H9 (cell line): Measurements from ENCODE around the gene BOLA3. TPM values are rescaled to one million over a fixed set of nuclear protein-coding genes. Genes with fewer than 3 reads are reported as not detected.

ENCODE experiments used
- DNase-seq: peaks from one replicate; pipeline ENCODE4 v3.0.0-alpha.2; 2017
- H2AFZ ChIP-seq: one replicate; pipeline ENCODE4 v1.6.1; 2013; ENCODE audit warnings: mild to moderate bottlenecking, low read length, control low read depth, moderate library complexity
- H2AK5ac ChIP-seq: 2 replicates; pipeline ENCODE4 v1.6.1; 2013; ENCODE audit warnings: low read length, control low read depth, mixed read lengths; ENCODE audit not compliant: insufficient read length
- H2BK120ac ChIP-seq: one replicate; pipeline ENCODE4 v1.6.1; 2013; ENCODE audit warnings: low read depth, mild to moderate bottlenecking, low read length, control low read depth, inconsistent platforms; ENCODE audit not compliant: poor library complexity, severe bottlenecking
- H2BK12ac ChIP-seq: 2 replicates; pipeline ENCODE4 v1.6.1; 2013; ENCODE audit warnings: low read length, control low read depth, mixed read lengths, low read depth; ENCODE audit not compliant: insufficient read length
- H2BK15ac ChIP-seq: 2 replicates; pipeline ENCODE4 v1.6.1; 2013; ENCODE audit warnings: low read depth, low read length, control low read depth
- H2BK20ac ChIP-seq: one replicate; pipeline ENCODE4 v1.6.1; 2013; ENCODE audit warnings: low read depth, mild to moderate bottlenecking, low read length, control low read depth, inconsistent platforms; ENCODE audit not compliant: poor library complexity, severe bottlenecking
- H2BK5ac ChIP-seq: 2 replicates; pipeline ENCODE4 v1.6.1; 2013; ENCODE audit warnings: low read length, control low read depth, mixed read lengths; ENCODE audit not compliant: insufficient read length
- H3K14ac ChIP-seq: 2 replicates; pipeline ENCODE4 v1.6.1; 2013; ENCODE audit warnings: low read length, control low read depth; ENCODE audit not compliant: insufficient read depth
- H3K18ac ChIP-seq: 2 replicates; pipeline ENCODE4 v1.6.1; 2013; ENCODE audit warnings: low read depth, mild to moderate bottlenecking, mixed read lengths, low read length, control low read depth; ENCODE audit not compliant: insufficient read length
- H3K23ac ChIP-seq: 2 replicates; pipeline ENCODE4 v1.6.1; 2013; ENCODE audit warnings: low read length, control low read depth, mixed read lengths, low read depth; ENCODE audit not compliant: insufficient read length
- H3K23me2 ChIP-seq: 2 replicates; pipeline ENCODE4 v1.6.1; 2013; ENCODE audit warnings: low read depth, mild to moderate bottlenecking, mixed read lengths, low read length, control low read depth; ENCODE audit not compliant: insufficient read length, poor library complexity, severe bottlenecking
- H3K27ac ChIP-seq: 2 replicates; pipeline ENCODE4 v1.5.1; 2013; ENCODE audit warnings: low read length, control low read depth, mixed read lengths, low read depth; ENCODE audit not compliant: insufficient read length
- H3K27me3 ChIP-seq: 2 replicates; pipeline ENCODE4 v1.6.1; 2013; ENCODE audit warnings: low read length, control low read depth, inconsistent platforms; ENCODE audit not compliant: insufficient read depth
- H3K4ac ChIP-seq: 2 replicates; pipeline ENCODE4 v1.6.1; 2013; ENCODE audit warnings: low read depth, mild to moderate bottlenecking, control low read depth, inconsistent platforms, low read length, moderate library complexity
- H3K4me1 ChIP-seq: 2 replicates; pipeline ENCODE4 v1.6.1; 2013; ENCODE audit warnings: low read length, control low read depth, inconsistent platforms; ENCODE audit not compliant: insufficient read depth
- H3K4me2 ChIP-seq: 2 replicates; pipeline ENCODE4 v1.6.1; 2013; ENCODE audit warnings: low read length, control low read depth, mixed read lengths; ENCODE audit not compliant: insufficient read length, insufficient read depth
- H3K56ac ChIP-seq: 2 replicates; pipeline ENCODE4 v1.6.1; 2013; ENCODE audit warnings: low read depth, mild to moderate bottlenecking, mixed read lengths, low read length, control low read depth; ENCODE audit not compliant: insufficient read length
- H3K79me1 ChIP-seq: 2 replicates; pipeline ENCODE4 v1.6.1; 2013; ENCODE audit warnings: low read depth, mild to moderate bottlenecking, moderate library complexity, low read length, control low read depth, inconsistent platforms; ENCODE audit not compliant: insufficient read depth, poor library complexity, severe bottlenecking
- H3K79me2 ChIP-seq: 2 replicates; pipeline ENCODE4 v1.6.1; 2013; ENCODE audit warnings: low read length, control low read depth, inconsistent platforms; ENCODE audit not compliant: insufficient read depth
- H3K9ac ChIP-seq: 2 replicates; pipeline ENCODE4 v1.6.1; 2013; ENCODE audit warnings: low read length, control low read depth, mixed read lengths; ENCODE audit not compliant: insufficient read length; ENCODE audit errors: extremely low read depth
- H3K9me3 ChIP-seq: one replicate; pipeline ENCODE4 v1.6.1; 2013; ENCODE audit warnings: low read depth, low read length, inconsistent platforms; ENCODE audit not compliant: control insufficient read depth
- H3T11ph ChIP-seq: one replicate; pipeline ENCODE4 v1.6.1; 2013; ENCODE audit warnings: mild to moderate bottlenecking, low read length, control low read depth, inconsistent platforms
- H4K20me1 ChIP-seq: one replicate; pipeline ENCODE4 v1.6.1; 2013; ENCODE audit not compliant: control insufficient read depth, insufficient read length, insufficient read depth
- H4K5ac ChIP-seq: 2 replicates; pipeline ENCODE4 v1.6.1; 2013; ENCODE audit warnings: low read depth, mild to moderate bottlenecking, mixed read lengths, low read length, control low read depth; ENCODE audit not compliant: insufficient read length
- H4K8ac ChIP-seq: replicated peaks from 2 replicates; pipeline ENCODE4 v1.6.1; 2013; ENCODE audit warnings: low read length, control low read depth, mixed read lengths, low read depth; ENCODE audit not compliant: insufficient read length
- H4K91ac ChIP-seq: 2 replicates; pipeline ENCODE4 v1.6.1; 2013; ENCODE audit warnings: low read depth, mild to moderate bottlenecking, moderate library complexity, mixed read lengths, low read length, control low read depth; ENCODE audit not compliant: insufficient read length
- H3K27ac Mint-ChIP-seq, 3 experiments: 2 replicates in 2 of 3; 3 replicates in 1 of 3; pipeline ENCODE4 v1.8.0; 2020 to 2021; ENCODE audit warnings: mixed read lengths in 3 of 3, mild to moderate bottlenecking in 1 of 3, moderate library complexity in 1 of 3
- H3K27me3 Mint-ChIP-seq: 2 replicates; pipeline ENCODE4 v1.8.0; 2021; ENCODE audit warnings: low read depth, mild to moderate bottlenecking, moderate library complexity, mixed read lengths
- H3K36me3 Mint-ChIP-seq, 3 experiments: 2 replicates in 2 of 3; 3 replicates in 1 of 3; pipeline ENCODE4 v1.8.0; 2020 to 2021; ENCODE audit warnings: low read depth in 3 of 3, mixed read lengths in 3 of 3; ENCODE audit not compliant: insufficient read depth in 1 of 3
- H3K4me1 Mint-ChIP-seq, 2 experiments: 2 replicates each; pipeline ENCODE4 v1.8.0; 2020; ENCODE audit warnings: mixed read lengths in 2 of 2
- H3K4me3 Mint-ChIP-seq, 2 experiments: 2 replicates in 1 of 2; 3 replicates in 1 of 2; pipeline ENCODE4 v1.8.0; 2020 to 2021; ENCODE audit warnings: mild to moderate bottlenecking in 2 of 2, mixed read lengths in 2 of 2, moderate library complexity in 1 of 2
- H3K9me3 Mint-ChIP-seq, 2 experiments: 2 replicates in 1 of 2; 3 replicates in 1 of 2; pipeline ENCODE4 v1.8.0; 2020; ENCODE audit warnings: mild to moderate bottlenecking in 2 of 2, mixed read lengths in 2 of 2, moderate library complexity in 1 of 2
- WGBS: extraction: QIAGEN DNeasy Blood & Tissue Kit; methylation state at CpG from one replicate; pipeline ENCODE4 v1.1.7; 2013; ENCODE audit warnings: missing lambda C conversion rate, low lambda C conversion rate, mixed read lengths; ENCODE audit not compliant: insufficient read length; ENCODE audit errors: extremely low coverage; 5-methylcytosine and 5-hydroxymethylcytosine counted together
- total RNA-seq: library from RNA; stranded (reverse); gene quantifications from 2 replicates; pipeline ENCODE4 v1.2.1, GENCODE V29; 2021
- TF ChIP-seq, protein P1 (sequence below): fragments of 200-600 bp; sonication (generic); conservative IDR thresholded peaks from 3 replicates; pipeline ENCODE4 v1.8.0; 2021; ENCODE audit warnings: antibody characterized with exemption, mild to moderate bottlenecking

Gene BOLA3
- total RNA-seq, 1 experiment from 2014 or later: 45.0 TPM

DNA sequence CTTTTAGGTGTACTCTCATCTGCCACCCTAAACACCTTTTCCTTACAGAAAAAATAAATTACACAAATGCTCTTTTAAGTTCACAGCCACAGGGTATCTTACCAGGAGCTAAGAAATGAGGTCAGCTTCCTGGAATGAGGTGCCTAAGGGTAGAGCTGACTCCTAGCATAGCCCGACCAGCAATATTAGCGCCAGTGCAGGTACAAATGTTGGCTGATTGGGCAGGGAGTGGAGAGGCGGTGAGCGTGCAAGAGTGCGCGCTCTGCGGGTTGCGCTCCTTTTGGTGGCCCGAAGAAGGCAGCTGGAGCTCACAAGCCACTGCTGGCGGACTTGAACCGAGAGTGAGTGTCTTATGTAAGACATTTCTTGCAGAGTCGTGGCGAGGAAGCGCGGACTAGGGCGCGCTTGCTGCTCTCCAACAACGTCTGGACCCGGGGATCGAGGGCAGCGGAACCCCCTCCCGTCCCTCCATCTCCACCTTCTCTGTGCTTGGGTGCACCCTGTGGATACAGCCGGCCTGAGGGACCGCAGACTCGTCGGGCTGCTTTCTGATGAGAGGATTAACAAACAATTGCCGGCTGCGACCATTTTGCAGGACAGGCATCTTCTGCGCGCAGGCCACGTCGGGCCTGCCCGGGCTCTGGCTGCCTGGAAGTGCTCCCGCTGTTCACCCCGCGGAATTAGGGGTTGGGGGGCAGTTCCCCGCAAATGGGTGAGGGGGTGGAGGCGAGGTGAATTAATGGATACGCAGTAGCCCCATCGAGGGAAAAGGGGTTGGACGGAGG, 17.3 kb downstream of the BOLA3 start:
- Histone ChIP-seq H3K14ac (no peak overlapping the region), H3K27ac (no peak overlapping the region), H3K9me3 (no peaks in the 10 kb centered on the region), H2BK5ac (no peak overlapping the region), H2BK12ac (no peak overlapping the region), H3K23me2 (no peaks in the 10 kb centered on the region), H3K4me2 (no peak overlapping the region), H3K27me3 (no peaks in the 10 kb centered on the region), H3K79me2 (no peaks in the 10 kb centered on the region), H3K79me1 (no peaks in the 10 kb centered on the region), H3K4me1 (no peaks in the 10 kb centered on the region), H4K8ac (no peak overlapping the region), H3K23ac (no peak overlapping the region), H2BK20ac (no peak overlapping the region), H4K20me1 (no peaks in the 10 kb centered on the region), H2AK5ac (no peak overlapping the region), H4K91ac (no peak overlapping the region), H3K56ac (no peak overlapping the region), H2BK15ac (no peak overlapping the region), H4K5ac (no peak overlapping the region), H3K4ac (no peak overlapping the region), H2BK120ac (no peak overlapping the region), H3K9ac (no peak overlapping the region), H3K18ac (no peak overlapping the region), H3T11ph (no peak overlapping the region), H2AFZ (no peak overlapping the region)
- H3K36me3 Mint-ChIP-seq: peaks cover 17 to 21% (median 18%) of the 10 kb centered on the region in 3 experiments; a peak in 6 of 7 replicates
- no CpG with 5 or more reads among the region's 41 CpGs for WGBS
- TF ChIP-seq, protein P1, sequence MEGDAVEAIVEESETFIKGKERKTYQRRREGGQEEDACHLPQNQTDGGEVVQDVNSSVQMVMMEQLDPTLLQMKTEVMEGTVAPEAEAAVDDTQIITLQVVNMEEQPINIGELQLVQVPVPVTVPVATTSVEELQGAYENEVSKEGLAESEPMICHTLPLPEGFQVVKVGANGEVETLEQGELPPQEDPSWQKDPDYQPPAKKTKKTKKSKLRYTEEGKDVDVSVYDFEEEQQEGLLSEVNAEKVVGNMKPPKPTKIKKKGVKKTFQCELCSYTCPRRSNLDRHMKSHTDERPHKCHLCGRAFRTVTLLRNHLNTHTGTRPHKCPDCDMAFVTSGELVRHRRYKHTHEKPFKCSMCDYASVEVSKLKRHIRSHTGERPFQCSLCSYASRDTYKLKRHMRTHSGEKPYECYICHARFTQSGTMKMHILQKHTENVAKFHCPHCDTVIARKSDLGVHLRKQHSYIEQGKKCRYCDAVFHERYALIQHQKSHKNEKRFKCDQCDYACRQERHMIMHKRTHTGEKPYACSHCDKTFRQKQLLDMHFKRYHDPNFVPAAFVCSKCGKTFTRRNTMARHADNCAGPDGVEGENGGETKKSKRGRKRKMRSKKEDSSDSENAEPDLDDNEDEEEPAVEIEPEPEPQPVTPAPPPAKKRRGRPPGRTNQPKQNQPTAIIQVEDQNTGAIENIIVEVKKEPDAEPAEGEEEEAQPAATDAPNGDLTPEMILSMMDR: no peak
- H3K4me3 Mint-ChIP-seq: no peak overlapping the region
- no peaks in the 10 kb centered on the region; a peak in 1 of 5 replicates for H3K9me3 Mint-ChIP-seq
- peaks cover 0 to 16% of the 10 kb centered on the region in 2 experiments; a peak in 3 of 4 replicates for H3K4me1 Mint-ChIP-seq
- DNase-seq: peak; percentile 36
- no peaks in the 10 kb centered on the region; the same call in 1 of the 2 replicates for H3K27me3 Mint-ChIP-seq
- peak overlapping the region in 1 of 3 experiments; percentile 85; a peak in 1 of 7 replicates for H3K27ac Mint-ChIP-seq
